GM12878 (cell line): Measurements from ENCODE around the gene MICAL3. TPM values are rescaled to one million over a fixed set of nuclear protein-coding genes. Genes with fewer than 3 reads are reported as not detected.

Experiments used
- BHLHE40 ChIP-seq, 2 experiments: fragments of 450-650 bp in 1 of 2; IDR thresholded peaks; 2 replicates each; pipeline ENCODE4 v1.6.1; 2011 to 2017; ENCODE audit warnings: low read depth in 2 of 2, borderline replicate concordance in 1 of 2, improper control_type of control experiment in 1 of 2, low read length in 1 of 2, mild to moderate bottlenecking in 1 of 2
- BMI1 ChIP-seq: fragments of 450-650 bp; IDR thresholded peaks from 2 replicates; pipeline ENCODE4 v1.6.1; 2016; ENCODE audit warnings: mild to moderate bottlenecking, moderate library complexity, borderline replicate concordance
- CBFB ChIP-seq: IDR thresholded peaks from 2 replicates; pipeline ENCODE4 v1.6.1; 2016; ENCODE audit warnings: antibody characterized with exemption, low read depth
- EED ChIP-seq: sonication (generic); IDR thresholded peaks from 2 replicates; pipeline ENCODE4 v1.6.1; 2016; ENCODE audit warnings: antibody characterized with exemption, low read depth
- EP300 ChIP-seq, 2 experiments: fragments of 150-350 bp in 1 of 2; IDR thresholded peaks; 2 replicates each; pipeline ENCODE4 v1.6.1; 2011 to 2012; ENCODE audit warnings: low read depth in 2 of 2, low read length in 2 of 2, borderline replicate concordance in 1 of 2, improper control_type of control experiment in 1 of 2, inconsistent platforms in 1 of 2; ENCODE audit not compliant: control insufficient read depth in 1 of 2
- IKZF2 ChIP-seq, 2 experiments: fragments of 450-650 bp; IDR thresholded peaks; 2 replicates each; pipeline ENCODE4 v1.6.1; 2017; ENCODE audit warnings: mild to moderate bottlenecking in 2 of 2, moderate library complexity in 2 of 2
- MTA2 ChIP-seq: fragments of 450-650 bp; IDR thresholded peaks from 2 replicates; pipeline ENCODE4 v1.6.1; 2016; ENCODE audit warnings: low read depth, mild to moderate bottlenecking, moderate library complexity
- PAX8 ChIP-seq: fragments of 450-650 bp; IDR thresholded peaks from 2 replicates; pipeline ENCODE4 v1.6.1; 2017; ENCODE audit warnings: mild to moderate bottlenecking, moderate library complexity
- SMARCA5 ChIP-seq: fragments of 450-650 bp; IDR thresholded peaks from 2 replicates; pipeline ENCODE4 v1.6.1; 2017; ENCODE audit warnings: mild to moderate bottlenecking
- ZNF207 ChIP-seq: fragments of 450-650 bp; IDR thresholded peaks from 2 replicates; pipeline ENCODE4 v1.6.1; 2014; ENCODE audit warnings: antibody characterized with exemption, mild to moderate bottlenecking, borderline replicate concordance
- polyA plus RNA-seq, 11 experiments: library from polyadenylated mRNA; depleted of rRNA in 4 of 11; unstranded in 6 of 11; stranded (reverse) in 5 of 11; fragments of >200 nt; fragmentation: Nextera tagmentation in 4 of 11; fragmentation: Illumina TruSeq in 1 of 11; extraction: Ambion mirVana in 4 of 11; extraction: Trizol in 1 of 11; gene quantifications; 1 replicate in 1 of 11; 2 replicates in 10 of 11; pipeline versions ENCODE4 v1.2.1 to v1.2.3, GENCODE V29; 2011 to 2016; ENCODE audit warnings: inconsistent platforms in 2 of 11, missing spikeins in 2 of 11, low read depth in 1 of 11
- total RNA-seq, 4 experiments: library from RNA; depleted of rRNA in 3 of 4; stranded (reverse); fragments of >200 nt in 3 of 4; fragmentation: Illumina TruSeq in 1 of 4; extraction: Trizol in 1 of 4; gene quantifications; 2 replicates each; pipeline versions ENCODE4 v1.2.1 to v1.2.3, GENCODE V29; 2013 to 2021
- TF ChIP-seq, protein P1 (sequence below): fragments of 450-650 bp; conservative IDR thresholded peaks from 2 replicates; pipeline ENCODE4 v1.6.1; 2017; ENCODE audit warnings: mild to moderate bottlenecking, moderate library complexity
- TF ChIP-seq, protein P2 (sequence below): fragments of 450-650 bp; IDR thresholded peaks from 2 replicates; pipeline ENCODE4 v1.6.1; 2017; ENCODE audit warnings: mild to moderate bottlenecking, low read depth, inconsistent platforms; ENCODE audit not compliant: poor library complexity, severe bottlenecking
- TF ChIP-seq, protein P3 (sequence below): IDR thresholded peaks from 2 replicates; pipeline ENCODE4 v1.6.1; 2011; ENCODE audit warnings: low read depth, mild to moderate bottlenecking, low read length, moderate library complexity, borderline replicate concordance; ENCODE audit errors: extremely low read depth
- TF ChIP-seq, protein P4 (sequence below): IDR thresholded peaks from 2 replicates; pipeline ENCODE4 v1.6.1; 2012; ENCODE audit warnings: mild to moderate bottlenecking, low read depth, low read length
- TF ChIP-seq, protein P5 (sequence below): fragments of 450-650 bp; IDR thresholded peaks from 2 replicates; pipeline ENCODE4 v1.6.1; 2017; ENCODE audit warnings: mild to moderate bottlenecking, moderate library complexity

MICAL3 gene
- total and polyA plus RNA-seq, 10 of the 15 experiments (the other 5 are each of a cell fraction or from before 2014, with no cell fraction given) = 2.6 to 92.2 (median 24.0) TPM

DNA sequence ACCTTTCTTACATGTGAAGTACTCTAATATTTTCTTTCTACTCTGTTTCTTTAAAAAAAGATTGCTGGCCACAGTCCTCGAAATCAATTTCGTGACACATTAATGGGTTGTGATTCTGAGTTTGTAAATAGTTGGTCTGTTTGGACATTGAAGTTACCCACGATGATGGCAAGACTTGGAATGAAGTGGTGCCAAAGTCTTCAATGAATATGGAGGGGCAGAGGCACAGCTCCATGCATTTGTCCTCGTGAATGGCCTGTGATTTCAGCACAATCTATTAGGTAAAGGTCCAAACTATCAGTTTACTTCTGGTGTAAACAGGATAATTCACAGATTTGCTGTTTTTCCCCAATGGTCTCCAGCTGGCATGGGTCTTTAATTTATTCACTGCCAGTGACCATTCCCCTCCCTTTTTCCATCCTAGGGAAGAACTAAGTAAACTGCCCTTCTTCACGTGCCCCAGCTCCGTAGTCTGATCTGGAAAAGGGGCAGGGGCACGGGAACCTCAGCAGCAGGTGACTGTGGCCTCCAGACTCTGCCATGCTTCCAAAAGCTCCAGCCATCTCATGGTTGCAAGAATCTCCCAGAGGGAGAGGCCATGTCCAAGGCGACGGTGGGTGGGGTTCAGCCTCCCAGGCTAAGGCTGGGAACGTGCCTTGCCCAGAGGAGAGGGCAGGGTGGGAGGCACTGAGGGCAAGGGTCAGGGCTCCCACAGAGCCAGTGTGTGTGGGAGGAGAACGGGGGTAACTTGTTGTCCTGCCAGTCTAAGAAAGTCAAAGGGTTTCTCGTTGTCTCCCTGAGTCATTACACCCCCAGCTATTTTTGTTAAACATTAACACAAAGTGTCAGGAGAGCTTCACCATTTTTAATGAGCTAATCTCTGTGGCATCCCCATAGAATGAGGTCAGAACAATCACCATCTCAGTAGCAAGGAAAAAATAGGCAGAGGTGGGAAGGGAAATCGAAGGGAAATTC is 36.6 kb upstream of the MICAL3 start (continued):
- TF ChIP-seq, protein P1, sequence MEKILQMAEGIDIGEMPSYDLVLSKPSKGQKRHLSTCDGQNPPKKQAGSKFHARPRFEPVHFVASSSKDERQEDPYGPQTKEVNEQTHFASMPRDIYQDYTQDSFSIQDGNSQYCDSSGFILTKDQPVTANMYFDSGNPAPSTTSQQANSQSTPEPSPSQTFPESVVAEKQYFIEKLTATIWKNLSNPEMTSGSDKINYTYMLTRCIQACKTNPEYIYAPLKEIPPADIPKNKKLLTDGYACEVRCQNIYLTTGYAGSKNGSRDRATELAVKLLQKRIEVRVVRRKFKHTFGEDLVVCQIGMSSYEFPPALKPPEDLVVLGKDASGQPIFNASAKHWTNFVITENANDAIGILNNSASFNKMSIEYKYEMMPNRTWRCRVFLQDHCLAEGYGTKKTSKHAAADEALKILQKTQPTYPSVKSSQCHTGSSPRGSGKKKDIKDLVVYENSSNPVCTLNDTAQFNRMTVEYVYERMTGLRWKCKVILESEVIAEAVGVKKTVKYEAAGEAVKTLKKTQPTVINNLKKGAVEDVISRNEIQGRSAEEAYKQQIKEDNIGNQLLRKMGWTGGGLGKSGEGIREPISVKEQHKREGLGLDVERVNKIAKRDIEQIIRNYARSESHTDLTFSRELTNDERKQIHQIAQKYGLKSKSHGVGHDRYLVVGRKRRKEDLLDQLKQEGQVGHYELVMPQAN = no peak
- no peak for TF ChIP-seq ZNF207
- TF ChIP-seq CBFB = no peak
- TF ChIP-seq SMARCA5 = 0 out of 2 replicates have a peak, but pooled peaks have one; percentile 33
- TF ChIP-seq PAX8 = no peak
- no peak for TF ChIP-seq EED
- no peak for TF ChIP-seq BMI1
- TF ChIP-seq, protein P2, sequence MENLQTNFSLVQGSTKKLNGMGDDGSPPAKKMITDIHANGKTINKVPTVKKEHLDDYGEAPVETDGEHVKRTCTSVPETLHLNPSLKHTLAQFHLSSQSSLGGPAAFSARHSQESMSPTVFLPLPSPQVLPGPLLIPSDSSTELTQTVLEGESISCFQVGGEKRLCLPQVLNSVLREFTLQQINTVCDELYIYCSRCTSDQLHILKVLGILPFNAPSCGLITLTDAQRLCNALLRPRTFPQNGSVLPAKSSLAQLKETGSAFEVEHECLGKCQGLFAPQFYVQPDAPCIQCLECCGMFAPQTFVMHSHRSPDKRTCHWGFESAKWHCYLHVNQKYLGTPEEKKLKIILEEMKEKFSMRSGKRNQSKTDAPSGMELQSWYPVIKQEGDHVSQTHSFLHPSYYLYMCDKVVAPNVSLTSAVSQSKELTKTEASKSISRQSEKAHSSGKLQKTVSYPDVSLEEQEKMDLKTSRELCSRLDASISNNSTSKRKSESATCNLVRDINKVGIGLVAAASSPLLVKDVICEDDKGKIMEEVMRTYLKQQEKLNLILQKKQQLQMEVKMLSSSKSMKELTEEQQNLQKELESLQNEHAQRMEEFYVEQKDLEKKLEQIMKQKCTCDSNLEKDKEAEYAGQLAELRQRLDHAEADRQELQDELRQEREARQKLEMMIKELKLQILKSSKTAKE = peak; percentile 45
- TF ChIP-seq, protein P3, sequence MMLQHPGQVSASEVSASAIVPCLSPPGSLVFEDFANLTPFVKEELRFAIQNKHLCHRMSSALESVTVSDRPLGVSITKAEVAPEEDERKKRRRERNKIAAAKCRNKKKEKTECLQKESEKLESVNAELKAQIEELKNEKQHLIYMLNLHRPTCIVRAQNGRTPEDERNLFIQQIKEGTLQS = no peak
- no peak for TF ChIP-seq EP300 (IDR thresholded peaks at IDR 0.05; ENCODE audit: borderline replicate concordance in 1 of 2, control insufficient read depth in 1 of 2, low read depth in 2 of 2, low read length in 2 of 2)
- TF ChIP-seq, protein P4, sequence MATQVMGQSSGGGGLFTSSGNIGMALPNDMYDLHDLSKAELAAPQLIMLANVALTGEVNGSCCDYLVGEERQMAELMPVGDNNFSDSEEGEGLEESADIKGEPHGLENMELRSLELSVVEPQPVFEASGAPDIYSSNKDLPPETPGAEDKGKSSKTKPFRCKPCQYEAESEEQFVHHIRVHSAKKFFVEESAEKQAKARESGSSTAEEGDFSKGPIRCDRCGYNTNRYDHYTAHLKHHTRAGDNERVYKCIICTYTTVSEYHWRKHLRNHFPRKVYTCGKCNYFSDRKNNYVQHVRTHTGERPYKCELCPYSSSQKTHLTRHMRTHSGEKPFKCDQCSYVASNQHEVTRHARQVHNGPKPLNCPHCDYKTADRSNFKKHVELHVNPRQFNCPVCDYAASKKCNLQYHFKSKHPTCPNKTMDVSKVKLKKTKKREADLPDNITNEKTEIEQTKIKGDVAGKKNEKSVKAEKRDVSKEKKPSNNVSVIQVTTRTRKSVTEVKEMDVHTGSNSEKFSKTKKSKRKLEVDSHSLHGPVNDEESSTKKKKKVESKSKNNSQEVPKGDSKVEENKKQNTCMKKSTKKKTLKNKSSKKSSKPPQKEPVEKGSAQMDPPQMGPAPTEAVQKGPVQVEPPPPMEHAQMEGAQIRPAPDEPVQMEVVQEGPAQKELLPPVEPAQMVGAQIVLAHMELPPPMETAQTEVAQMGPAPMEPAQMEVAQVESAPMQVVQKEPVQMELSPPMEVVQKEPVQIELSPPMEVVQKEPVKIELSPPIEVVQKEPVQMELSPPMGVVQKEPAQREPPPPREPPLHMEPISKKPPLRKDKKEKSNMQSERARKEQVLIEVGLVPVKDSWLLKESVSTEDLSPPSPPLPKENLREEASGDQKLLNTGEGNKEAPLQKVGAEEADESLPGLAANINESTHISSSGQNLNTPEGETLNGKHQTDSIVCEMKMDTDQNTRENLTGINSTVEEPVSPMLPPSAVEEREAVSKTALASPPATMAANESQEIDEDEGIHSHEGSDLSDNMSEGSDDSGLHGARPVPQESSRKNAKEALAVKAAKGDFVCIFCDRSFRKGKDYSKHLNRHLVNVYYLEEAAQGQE = no peak
- TF ChIP-seq IKZF2 (IDR thresholded peaks at IDR 0.05) = peak; percentile 66; a peak in 3 of 4 replicates
- TF ChIP-seq BHLHE40 (IDR thresholded peaks at IDR 0.05; ENCODE audit: borderline replicate concordance in 1 of 2, low read depth in 2 of 2, low read length in 1 of 2) = peak; percentile 34 to 49; a peak in 2 of 4 replicates
- TF ChIP-seq, protein P5, sequence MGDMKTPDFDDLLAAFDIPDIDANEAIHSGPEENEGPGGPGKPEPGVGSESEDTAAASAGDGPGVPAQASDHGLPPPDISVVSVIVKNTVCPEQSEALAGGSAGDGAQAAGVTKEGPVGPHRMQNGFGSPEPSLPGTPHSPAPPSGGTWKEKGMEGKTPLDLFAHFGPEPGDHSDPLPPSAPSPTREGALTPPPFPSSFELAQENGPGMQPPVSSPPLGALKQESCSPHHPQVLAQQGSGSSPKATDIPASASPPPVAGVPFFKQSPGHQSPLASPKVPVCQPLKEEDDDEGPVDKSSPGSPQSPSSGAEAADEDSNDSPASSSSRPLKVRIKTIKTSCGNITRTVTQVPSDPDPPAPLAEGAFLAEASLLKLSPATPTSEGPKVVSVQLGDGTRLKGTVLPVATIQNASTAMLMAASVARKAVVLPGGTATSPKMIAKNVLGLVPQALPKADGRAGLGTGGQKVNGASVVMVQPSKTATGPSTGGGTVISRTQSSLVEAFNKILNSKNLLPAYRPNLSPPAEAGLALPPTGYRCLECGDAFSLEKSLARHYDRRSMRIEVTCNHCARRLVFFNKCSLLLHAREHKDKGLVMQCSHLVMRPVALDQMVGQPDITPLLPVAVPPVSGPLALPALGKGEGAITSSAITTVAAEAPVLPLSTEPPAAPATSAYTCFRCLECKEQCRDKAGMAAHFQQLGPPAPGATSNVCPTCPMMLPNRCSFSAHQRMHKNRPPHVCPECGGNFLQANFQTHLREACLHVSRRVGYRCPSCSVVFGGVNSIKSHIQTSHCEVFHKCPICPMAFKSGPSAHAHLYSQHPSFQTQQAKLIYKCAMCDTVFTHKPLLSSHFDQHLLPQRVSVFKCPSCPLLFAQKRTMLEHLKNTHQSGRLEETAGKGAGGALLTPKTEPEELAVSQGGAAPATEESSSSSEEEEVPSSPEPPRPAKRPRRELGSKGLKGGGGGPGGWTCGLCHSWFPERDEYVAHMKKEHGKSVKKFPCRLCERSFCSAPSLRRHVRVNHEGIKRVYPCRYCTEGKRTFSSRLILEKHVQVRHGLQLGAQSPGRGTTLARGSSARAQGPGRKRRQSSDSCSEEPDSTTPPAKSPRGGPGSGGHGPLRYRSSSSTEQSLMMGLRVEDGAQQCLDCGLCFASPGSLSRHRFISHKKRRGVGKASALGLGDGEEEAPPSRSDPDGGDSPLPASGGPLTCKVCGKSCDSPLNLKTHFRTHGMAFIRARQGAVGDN = 0 out of 2 replicates have a peak, but pooled peaks have one; percentile 35
- TF ChIP-seq MTA2 = peak; percentile 86
- TF ChIP-seq, all 136 proteins: peak for 15
